ENCODE data around the gene CMTM1. TPM values are rescaled to one million over a fixed set of nuclear protein-coding genes. Genes with fewer than 3 reads are reported as not detected.
A peak's percentile ranks its signal among the peaks of the same experiment; 100 is the strongest.

The CMTM1 gene
- total and polyA plus RNA-seq, 2 experiments from 2014 or later = 2.0 to 2.6 TPM

DNA sequence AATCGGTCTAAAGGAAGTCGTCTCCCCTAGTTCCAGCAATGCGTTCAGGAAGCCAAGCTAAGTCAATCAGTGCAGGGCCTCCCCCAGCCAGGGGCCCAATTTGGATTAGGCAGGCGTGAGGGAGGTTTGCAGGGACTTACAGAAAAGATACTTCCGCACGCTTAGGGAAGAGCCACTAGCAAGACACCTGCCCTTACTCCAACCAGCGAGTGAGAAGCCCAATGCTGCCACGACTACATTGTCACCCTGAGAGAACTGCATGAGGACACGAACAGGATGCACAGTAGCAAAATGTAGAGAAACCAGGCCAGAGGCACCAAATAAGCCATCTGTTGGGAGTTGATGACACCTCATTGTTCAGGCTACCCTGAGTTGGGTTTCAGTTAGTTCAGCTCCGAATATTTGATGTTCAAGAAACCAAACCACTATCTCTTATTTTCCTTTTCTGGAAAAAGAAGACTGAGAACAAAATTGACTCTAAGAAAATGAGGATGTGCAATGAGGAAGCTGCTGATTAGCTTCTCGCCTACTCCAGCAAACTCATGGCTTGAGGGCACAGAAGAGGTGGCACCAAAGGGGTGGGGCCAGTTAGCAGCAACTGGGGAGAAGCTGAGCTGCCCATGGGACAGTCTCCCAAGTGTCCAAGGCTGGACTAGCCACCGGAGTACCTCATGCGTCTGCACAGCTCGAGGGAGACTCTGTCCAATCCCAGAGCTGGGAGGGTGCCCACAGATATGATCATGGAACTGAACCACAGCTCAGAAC, 45.7 kb upstream of the CMTM1 start:
- Histone ChIP-seq H3K4me3 (no peak overlapping the region), H3K27me3 (no peaks in the 10 kb centered on the region), H3K36me3 (no peaks in the 10 kb centered on the region), H3K9me3 (ENCODE audit: low read depth) (no peaks in the 10 kb centered on the region), H3K4me1 (ENCODE audit: low read depth) (no peaks in the 10 kb centered on the region), H3K27ac (no peak overlapping the region)
- DNase-seq (ENCODE audit: low read depth in 1 of 2, low spot score in 1 of 2) = no peak
- TF ChIP-seq, protein P1, sequence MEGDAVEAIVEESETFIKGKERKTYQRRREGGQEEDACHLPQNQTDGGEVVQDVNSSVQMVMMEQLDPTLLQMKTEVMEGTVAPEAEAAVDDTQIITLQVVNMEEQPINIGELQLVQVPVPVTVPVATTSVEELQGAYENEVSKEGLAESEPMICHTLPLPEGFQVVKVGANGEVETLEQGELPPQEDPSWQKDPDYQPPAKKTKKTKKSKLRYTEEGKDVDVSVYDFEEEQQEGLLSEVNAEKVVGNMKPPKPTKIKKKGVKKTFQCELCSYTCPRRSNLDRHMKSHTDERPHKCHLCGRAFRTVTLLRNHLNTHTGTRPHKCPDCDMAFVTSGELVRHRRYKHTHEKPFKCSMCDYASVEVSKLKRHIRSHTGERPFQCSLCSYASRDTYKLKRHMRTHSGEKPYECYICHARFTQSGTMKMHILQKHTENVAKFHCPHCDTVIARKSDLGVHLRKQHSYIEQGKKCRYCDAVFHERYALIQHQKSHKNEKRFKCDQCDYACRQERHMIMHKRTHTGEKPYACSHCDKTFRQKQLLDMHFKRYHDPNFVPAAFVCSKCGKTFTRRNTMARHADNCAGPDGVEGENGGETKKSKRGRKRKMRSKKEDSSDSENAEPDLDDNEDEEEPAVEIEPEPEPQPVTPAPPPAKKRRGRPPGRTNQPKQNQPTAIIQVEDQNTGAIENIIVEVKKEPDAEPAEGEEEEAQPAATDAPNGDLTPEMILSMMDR (IDR thresholded peaks at IDR 0.05; ENCODE audit: low read depth, low read length) = no peak

DNA sequence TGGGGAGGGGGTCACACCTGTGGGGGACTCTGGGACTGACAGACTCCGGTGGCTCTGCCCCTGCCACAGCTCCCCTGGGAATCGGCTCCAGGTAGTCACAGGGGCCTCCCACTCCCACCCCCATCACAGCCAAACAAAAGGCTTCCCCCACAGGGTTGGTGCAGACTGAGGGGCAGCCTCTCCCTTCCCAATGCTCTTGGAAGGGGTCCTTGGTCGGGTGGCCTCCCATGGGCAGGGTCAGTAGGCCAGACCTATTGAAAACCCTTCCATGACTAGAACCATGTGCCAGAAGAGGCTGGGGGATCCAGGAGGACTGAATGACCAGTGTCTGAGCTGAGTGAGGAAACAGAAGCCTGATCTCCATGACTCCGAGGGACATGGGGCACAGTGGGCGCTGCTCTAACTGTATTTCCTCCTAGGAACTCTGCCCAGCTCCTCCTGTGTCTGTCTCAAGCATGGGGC, 45.0 kb upstream of the CMTM1 start:
- Histone ChIP-seq H3K36me3 (no peaks in the 10 kb centered on the region), H3K4me1 (ENCODE audit: low read depth) (no peaks in the 10 kb centered on the region), H3K4me3 (no peak overlapping the region), H3K27me3 (no peaks in the 10 kb centered on the region), H3K27ac (no peak overlapping the region), H3K9me3 (ENCODE audit: low read depth) (no peaks in the 10 kb centered on the region)
- TF ChIP-seq, protein P1 (IDR thresholded peaks at IDR 0.05; ENCODE audit: low read depth, low read length) = no peak
- DNase-seq (ENCODE audit: low read depth in 1 of 2, low spot score in 1 of 2) = no peak

DNA sequence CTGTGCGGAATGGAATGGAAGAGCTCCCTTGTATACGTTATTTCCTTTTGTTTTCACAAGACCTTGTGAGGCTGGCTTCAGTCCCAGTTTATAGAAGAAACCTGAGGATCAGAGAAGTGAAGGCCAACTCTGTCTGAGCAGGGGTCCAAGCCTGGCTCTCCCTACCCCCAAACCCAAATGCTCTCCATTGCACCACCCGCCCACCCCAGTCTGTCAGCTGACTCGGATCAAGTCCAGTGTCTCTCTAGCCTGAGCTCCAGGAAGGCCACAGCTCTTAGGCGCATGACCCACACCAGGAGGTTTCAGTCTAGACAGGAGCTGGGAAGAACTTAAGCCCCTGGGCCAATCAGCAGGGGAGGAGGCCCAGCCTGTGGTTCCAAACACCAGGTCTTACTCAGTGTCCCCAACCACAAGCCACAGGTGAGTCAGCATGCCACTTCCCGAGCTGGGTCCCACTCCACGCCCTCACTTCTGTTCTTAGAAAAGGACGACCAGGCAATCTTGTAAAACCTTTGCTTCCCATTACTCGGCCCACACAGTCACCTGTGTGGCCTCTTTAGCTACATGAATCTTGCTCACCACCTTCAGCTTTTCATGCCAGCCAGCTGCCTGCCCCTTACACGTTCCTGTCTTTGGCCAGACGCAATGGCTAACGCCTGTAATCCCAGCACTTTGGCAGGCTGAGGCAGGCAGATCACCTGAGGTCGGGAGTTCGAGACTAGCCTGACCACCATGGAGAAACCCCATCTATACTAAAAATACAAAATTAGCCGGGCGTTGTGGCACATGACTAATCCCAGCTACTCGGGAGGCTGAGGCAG, 44.1 kb upstream of the CMTM1 start:
- no peaks in the 10 kb centered on the region for H3K27me3 ChIP-seq
- no peaks in the 10 kb centered on the region for H3K36me3 ChIP-seq
- H3K4me1 ChIP-seq (ENCODE audit: low read depth) = no peaks in the 10 kb centered on the region
- no peak overlapping the region for H3K27ac ChIP-seq
- no peaks in the 10 kb centered on the region for H3K9me3 ChIP-seq (ENCODE audit: low read depth)
- TF ChIP-seq, protein P1 (IDR thresholded peaks at IDR 0.05; ENCODE audit: low read depth, low read length) = no peak
- no peak overlapping the region for H3K4me3 ChIP-seq
- peak in 1 of 2 donors; percentile 83 for DNase-seq (ENCODE audit: low read depth in 1 of 2, low spot score in 1 of 2)

DNA sequence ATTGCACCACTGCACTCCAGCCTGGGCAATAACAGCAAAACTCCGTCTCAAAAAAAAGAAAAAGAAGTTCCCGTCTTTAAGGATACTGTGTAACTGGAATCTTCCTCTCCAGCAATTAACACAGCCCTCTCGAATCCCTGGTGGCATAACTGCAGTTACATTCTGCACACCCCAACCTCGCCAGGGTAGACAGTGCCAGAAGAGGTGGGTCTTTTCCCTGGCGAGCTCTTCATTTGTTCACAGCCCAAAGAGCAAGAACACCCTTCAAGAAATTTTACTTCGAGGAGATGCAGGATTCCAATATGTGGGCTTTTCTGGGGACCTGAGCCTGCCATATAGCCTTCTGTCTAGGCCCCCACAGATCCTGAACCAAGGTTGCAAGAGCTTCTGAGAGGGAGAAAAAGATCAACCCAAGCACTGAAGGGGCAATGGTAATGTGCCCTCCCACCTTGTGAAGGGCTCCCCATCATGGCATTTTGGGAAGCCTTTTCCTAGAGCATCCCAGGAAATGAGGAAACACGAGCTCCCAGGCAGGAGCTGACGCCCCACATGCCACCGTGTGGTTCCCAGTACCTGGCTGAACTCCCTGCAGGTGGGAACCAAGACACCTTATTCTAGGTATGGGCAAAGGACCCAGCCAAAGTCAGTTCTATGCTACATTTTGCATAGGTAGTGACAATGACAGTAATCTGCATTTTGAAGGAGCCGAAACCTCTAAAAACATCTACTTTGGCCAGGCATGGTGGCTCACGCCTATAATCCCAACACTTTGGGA, 43.2 kb upstream of the CMTM1 start:
- H3K27ac ChIP-seq = no peak overlapping the region
- TF ChIP-seq, protein P1 (IDR thresholded peaks at IDR 0.05; ENCODE audit: low read depth, low read length) = no peak
- H3K9me3 ChIP-seq (ENCODE audit: low read depth) = no peaks in the 10 kb centered on the region
- no peaks in the 10 kb centered on the region for H3K36me3 ChIP-seq
- no peak overlapping the region for H3K4me3 ChIP-seq
- H3K4me1 ChIP-seq (ENCODE audit: low read depth) = no peaks in the 10 kb centered on the region
- no peak for DNase-seq (ENCODE audit: low read depth in 1 of 2, low spot score in 1 of 2)
- no peaks in the 10 kb centered on the region for H3K27me3 ChIP-seq

- Histone ChIP-seq H3K4me1 (ENCODE audit: low read depth) (no peaks in the 10 kb centered on the region), H3K27ac (no peak overlapping the region), H3K9me3 (ENCODE audit: low read depth) (no peaks in the 10 kb centered on the region), H3K36me3 (peaks cover 6% of the 10 kb centered on the region), H3K4me3 (no peak overlapping the region), H3K27me3 (no peaks in the 10 kb centered on the region)
- TF ChIP-seq, protein P1 (IDR thresholded peaks at IDR 0.05; ENCODE audit: low read depth, low read length) = no peak
- DNase-seq (ENCODE audit: low read depth in 1 of 2, low spot score in 1 of 2) = peak in 1 of 2 donors; percentile 55
These were observed 42.3 kb upstream of the CMTM1 start for GRCh38 chr16:66523861-66524354.

Data from cardiac muscle cell (in vitro differentiated cells and primary cell).